ENCODE data around the gene MYOM1. TPM values are rescaled to one million over a fixed set of nuclear protein-coding genes. Genes with fewer than 3 reads are reported as not detected.
"Not testable (repeated sequence)": the region's sequence is repeated elsewhere in the genome, so short reads cannot be mapped to it uniquely, and the experiment has no call there.

MYOM1 gene
- total RNA-seq, 2 experiments from 2014 or later, result 2.7 to 3.3 TPM

- POLR2A ChIA-PET, result interaction anchor here (0.5 to 0.6 kb wide), 2 partner anchors 8 to 220 kb away, joined by 3 read pairs; no protein-coding TSS in a partner anchor
- H3K27ac Mint-ChIP-seq, result no peak overlapping the region
Observed at GRCh38 chr18:3027370-3027891, 192.3 kb downstream of the MYOM1 start.

GRCh38 chr18:3025544-3025943 is 194.2 kb downstream of the MYOM1 start:
- ATAC-seq (ENCODE audit: low read depth), result no peak
- Mint-ChIP-seq H3K27me3 (no peaks in the 10 kb centered on the region), H3K4me1 (no peaks in the 10 kb centered on the region), H3K27ac (no peak overlapping the region), H3K9me3 (peaks cover 2% of the 10 kb centered on the region), H3K4me3 (no peak overlapping the region), H3K36me3 (no peaks in the 10 kb centered on the region)
- POLR2A ChIA-PET, result no interaction called here
- no peak for DNase-seq

More at GRCh38 chr18:3027370-3027891, 192.3 kb downstream of the MYOM1 start:
- DNase-seq, result no peak
- no peaks in the 10 kb centered on the region for H3K4me1 Mint-ChIP-seq
- no peaks in the 10 kb centered on the region for H3K36me3 Mint-ChIP-seq
- no peaks in the 10 kb centered on the region for H3K27me3 Mint-ChIP-seq
- H3K4me3 Mint-ChIP-seq, result no peak overlapping the region
- ATAC-seq (ENCODE audit: low read depth), result no peak
- peaks cover 2% of the 10 kb centered on the region for H3K9me3 Mint-ChIP-seq

GRCh38 chr18:3023603-3024002 is 196.2 kb downstream of the MYOM1 start:
- H3K27me3 Mint-ChIP-seq; ATAC-seq (ENCODE audit: low read depth); H3K4me1 Mint-ChIP-seq; H3K4me3 Mint-ChIP-seq; H3K27ac Mint-ChIP-seq; H3K9me3 Mint-ChIP-seq; DNase-seq; H3K36me3 Mint-ChIP-seq; POLR2A ChIA-PET: not testable (repeated sequence)

Other genes starting within 250 kb of the MYOM1 start
- gene LPIN2, start 206.8 kb downstream of the MYOM1 start, total RNA-seq, result 10 to 100 TPM; 91.0 to 93.9 TPM
- 100 to 1,000 TPM; 843 to 864 TPM for gene MYL12A, start 27.8 kb upstream of the MYOM1 start, total RNA-seq
- 100 to 1,000 TPM; 354 to 358 TPM for gene MYL12B, start 42.2 kb upstream of the MYOM1 start, total RNA-seq
- gene TGIF1, start 230.2 kb upstream of the MYOM1 start, total RNA-seq, result 10 to 100 TPM; 35.6 to 39.5 TPM

Data from activated naive CD8-positive, alpha-beta T cell treated with anti-CD3 and anti-CD28 coated beads, Interleukin-2, amount 10 ng/mL, durations not matched to agents 7 days and 5 days (primary cell).